GDM1 (cell line): Measurements from ENCODE around the gene ADSL.
"Not testable (repeated sequence)": the region's sequence is repeated elsewhere in the genome, so short reads cannot be mapped to it uniquely, and the experiment has no call there.

Experiments
- DNase-seq: peaks from one replicate; lab custom pipeline; 2025; lab: John Stamatoyannopoulos, UW

ADSL gene

GRCh38 chr22:40374567-40374966 is 28.3 kb downstream of the ADSL start:
- no peak for DNase-seq

GRCh38 chr22:40376149-40376548 is 29.8 kb downstream of the ADSL start:
- no peak for DNase-seq

- no peak for DNase-seq
Measured at GRCh38 chr22:40377931-40378330, 31.6 kb downstream of the ADSL start.

GRCh38 chr22:40378448-40378847 is 32.1 kb downstream of the ADSL start:
- not testable (repeated sequence) for DNase-seq

GRCh38 chr22:40381461-40381860 is 35.2 kb downstream of the ADSL start:
- no peak for DNase-seq

- DNase-seq, result no peak
Measured at GRCh38 chr22:40383905-40384304, 37.6 kb downstream of the ADSL start.

GRCh38 chr22:40385036-40385782 is 38.9 kb downstream of the ADSL start:
- DNase-seq, result no peak

- DNase-seq, result no peak
Measured at GRCh38 chr22:40387746-40388145, 41.4 kb downstream of the ADSL start.

GRCh38 chr22:40388231-40388630 is 41.9 kb downstream of the ADSL start:
- DNase-seq, result no peak

GRCh38 chr22:40391417-40391816 is 45.1 kb downstream of the ADSL start:
- no peak for DNase-seq

GRCh38 chr22:40392618-40393017 is 46.3 kb downstream of the ADSL start:
- DNase-seq, result no peak

- DNase-seq, result no peak
Measured at GRCh38 chr22:40394607-40395006, 48.3 kb downstream of the ADSL start.

GRCh38 chr22:40395607-40396006 is 49.3 kb downstream of the ADSL start:
- no peak for DNase-seq

GRCh38 chr22:40396882-40397281 is 50.6 kb downstream of the ADSL start:
- DNase-seq, result no peak

GRCh38 chr22:40397396-40397795 is 51.1 kb downstream of the ADSL start:
- DNase-seq, result no peak

GRCh38 chr22:40399621-40400020 is 53.3 kb downstream of the ADSL start:
- DNase-seq, result no peak

GRCh38 chr22:40400159-40400558 is 53.9 kb downstream of the ADSL start:
- peak; percentile 75 for DNase-seq

GRCh38 chr22:40401532-40401931 is 55.2 kb downstream of the ADSL start:
- no peak for DNase-seq

GRCh38 chr22:40401981-40402406 is 55.7 kb downstream of the ADSL start:
- no peak for DNase-seq

GRCh38 chr22:40403141-40403540 is 56.8 kb downstream of the ADSL start:
- DNase-seq, result no peak

GRCh38 chr22:40403651-40404050 is 57.4 kb downstream of the ADSL start:
- no peak for DNase-seq

- no peak for DNase-seq
Measured at GRCh38 chr22:40404251-40405177, 58.2 kb downstream of the ADSL start.
